ENCODE results near the gene CASP5. TPM values are rescaled to one million over a fixed set of nuclear protein-coding genes. Genes with fewer than 3 reads are reported as not detected.

Gene CASP5
- not detected in 2 replicates for total RNA-seq

GRCh38 chr11:105023003-105023402 lies at the start of gene CASP5:
CASP5 (minus strand) TSS chr11:105023168; CDS start chr11:105023136, 32 bp downstream.

DNA sequence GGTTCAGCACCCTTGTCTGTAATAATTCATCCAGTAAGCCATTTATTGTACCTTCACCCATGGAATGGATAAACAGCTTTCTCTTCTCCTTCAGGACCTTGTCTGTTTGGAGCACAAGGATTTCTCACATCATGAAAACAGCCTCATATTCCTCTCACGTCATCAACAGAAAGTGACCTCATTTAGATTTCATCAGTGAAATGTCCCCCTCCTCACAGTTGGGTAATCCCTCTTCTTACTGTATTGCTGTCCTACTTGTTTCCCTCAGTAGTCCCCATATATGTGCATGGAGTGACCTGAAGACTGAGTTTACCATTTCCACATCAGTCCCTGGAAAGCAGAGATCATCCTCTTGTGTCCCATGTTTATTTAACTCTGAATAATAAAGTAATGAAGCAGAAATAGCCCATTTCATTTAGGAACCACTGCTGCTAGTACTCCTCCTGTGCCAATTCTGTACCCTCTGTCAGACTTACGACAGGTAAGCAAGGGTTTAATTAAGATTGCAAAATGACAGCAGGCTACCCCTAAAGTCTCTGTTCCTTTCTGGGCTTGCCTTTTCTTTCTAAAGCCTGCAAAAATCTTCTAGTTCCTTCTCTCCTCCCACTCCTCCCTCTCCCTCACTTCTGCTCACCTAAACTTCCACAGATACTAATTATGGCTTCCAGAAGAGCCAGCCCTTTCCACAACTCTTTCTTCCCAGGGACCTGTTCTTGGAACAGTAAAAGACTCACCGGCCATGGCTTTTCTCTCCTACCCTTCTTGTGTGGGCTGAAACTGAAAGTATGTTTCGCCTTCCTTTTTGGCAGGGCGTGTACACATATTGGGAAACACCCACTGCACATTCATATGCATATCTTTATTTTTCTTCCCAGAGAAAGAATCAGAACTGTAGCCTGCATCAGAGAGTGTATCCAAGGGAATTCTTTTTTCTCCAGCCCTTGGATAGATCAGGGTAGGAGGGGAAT lies 21.9 kb upstream of the CASP5 start, which contains the start of gene CARD16:
Gene CARD16 (minus strand): TSS at position 779 of the 968 bp plus-strand sequence. CDS start 38 bp downstream, at position 741.

DNA sequence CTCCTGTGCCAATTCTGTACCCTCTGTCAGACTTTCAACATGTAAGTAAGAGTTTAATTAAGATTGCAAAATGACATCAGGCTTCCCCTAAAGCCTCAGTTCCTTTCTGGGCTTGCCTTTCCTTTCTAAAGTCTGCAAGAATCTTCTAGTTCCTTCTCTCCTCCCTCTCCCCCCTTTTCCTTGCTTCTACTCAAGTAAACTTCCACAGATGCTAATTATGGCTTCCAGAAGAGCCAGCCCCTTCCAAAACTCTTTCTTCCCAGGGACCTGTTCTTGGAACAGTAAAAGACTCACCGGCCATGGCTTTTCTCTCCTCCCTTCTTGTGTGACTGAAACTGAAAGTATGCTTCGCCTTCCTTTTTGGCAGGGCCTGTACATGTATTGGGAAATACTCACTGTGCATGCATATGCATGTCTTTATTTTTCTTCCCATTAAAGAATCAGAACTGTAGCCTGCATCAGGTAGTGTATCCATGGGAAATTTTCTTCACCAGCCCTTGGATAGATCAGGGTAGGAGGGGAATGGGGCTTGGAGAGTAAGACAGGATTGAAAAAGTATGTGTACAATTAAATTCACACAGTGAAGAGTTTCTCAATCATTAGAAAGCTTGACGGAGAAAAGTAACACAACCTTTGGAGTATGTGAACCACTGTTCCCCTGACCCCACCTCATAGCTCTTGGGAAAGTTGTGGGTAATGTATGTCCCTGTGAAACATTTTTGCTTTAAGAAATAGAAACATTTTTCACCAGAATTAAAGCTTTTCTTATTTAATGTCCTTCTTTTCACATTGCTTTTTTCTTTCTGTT lies 12.0 kb upstream of the CASP5 start, which contains the start of gene CASP1:
Gene CASP1 (minus strand): TSS at position 332 of the 808 bp plus-strand sequence. CDS start 31 bp downstream, at position 301.

GRCh38 chr11:104968355-104968855 lies 54.6 kb downstream of the CASP5 start, which contains the start of gene CASP4:
CASP4 (minus strand) TSS chr11:104968574; CDS start chr11:104968525, 49 bp downstream.

Other genes starting within 250 kb of the CASP5 start
- gene CASP12, start 124.7 kb downstream of the CASP5 start, total RNA-seq = not detected in 2 replicates
- gene CASP4, start 54.6 kb downstream of the CASP5 start, total RNA-seq = 139 and 163 TPM in 2 replicates
- gene CASP1, start 12.0 kb upstream of the CASP5 start, total RNA-seq = 8.5 and 10.2 TPM in 2 replicates
- gene CARD16, start 22.2 kb upstream of the CASP5 start, total RNA-seq = 2.8 and 5.2 TPM in 2 replicates
- gene CARD18, start 116.6 kb upstream of the CASP5 start, total RNA-seq = not detected in 2 replicates

Measured in uterine smooth muscle cell (primary cell).